KMS-11 (cell line): ENCODE data around the gene SYT1.

Experiments
- H2AFZ ChIP-seq: fragments of 200-600 bp; sonication (generic); 2 replicates; pipeline ENCODE4 v1.6.1; 2016; ENCODE audit warnings: antibody characterized with exemption, mixed run types, low read depth
- H3K27ac ChIP-seq: fragments of 200-600 bp; sonication (generic); 2 replicates; pipeline ENCODE4 v1.6.1; 2016; ENCODE audit warnings: mild to moderate bottlenecking, mixed run types
- H3K27me3 ChIP-seq: fragments of 200-600 bp; sonication (generic); 2 replicates; pipeline ENCODE4 v1.6.1; 2017; ENCODE audit warnings: mild to moderate bottlenecking, low read depth, mixed run types, moderate library complexity; ENCODE audit not compliant: insufficient read depth
- H3K36me3 ChIP-seq: fragments of 200-600 bp; sonication (generic); 2 replicates; pipeline ENCODE4 v1.6.1; 2017; ENCODE audit warnings: mild to moderate bottlenecking, mixed run types; ENCODE audit not compliant: insufficient read depth
- H3K4me1 ChIP-seq: fragments of 200-600 bp; sonication (generic); 2 replicates; pipeline ENCODE4 v1.6.1; 2016; ENCODE audit warnings: mild to moderate bottlenecking, low read depth, mixed run types; ENCODE audit not compliant: poor library complexity, severe bottlenecking
- H3K4me2 ChIP-seq: fragments of 200-600 bp; sonication (generic); 2 replicates; pipeline ENCODE4 v1.7.0; 2016; ENCODE audit warnings: mild to moderate bottlenecking, mixed run types
- H3K4me3 ChIP-seq: fragments of 200-600 bp; sonication (generic); IDR thresholded peaks from 2 replicates; pipeline ENCODE4 v1.6.1; 2017; ENCODE audit warnings: low read depth, low read length, mixed read lengths; ENCODE audit not compliant: insufficient read depth
- H3K79me2 ChIP-seq: fragments of 200-600 bp; sonication (generic); 2 replicates; pipeline ENCODE4 v1.6.1; 2016; ENCODE audit warnings: low read depth, mixed run types; ENCODE audit not compliant: insufficient read depth
- H3K9ac ChIP-seq: fragments of 200-600 bp; sonication (generic); 2 replicates; pipeline ENCODE4 v1.6.1; 2016; ENCODE audit warnings: mild to moderate bottlenecking, mixed run types
- H4K20me1 ChIP-seq: fragments of 200-600 bp; sonication (generic); 2 replicates; pipeline ENCODE4 v1.6.1; 2016; ENCODE audit warnings: mild to moderate bottlenecking, mixed run types; ENCODE audit not compliant: insufficient read depth
- CTCF ChIP-seq: fragments of 200-600 bp; sonication (generic); conservative IDR thresholded peaks from 2 replicates; pipeline ENCODE4 v1.6.1; 2017; ENCODE audit warnings: low read depth, mild to moderate bottlenecking, antibody characterized with exemption, low read length, moderate library complexity, mixed read lengths

SYT1 gene

GRCh38 chr12:78916845-78917480, 52.4 kb downstream of the SYT1 start:
- Histone ChIP-seq H3K79me2 (no peaks in the 10 kb centered on the region), H2AFZ (no peak overlapping the region), H3K4me3 (no peak overlapping the region), H4K20me1 (no peaks in the 10 kb centered on the region), H3K27me3 (no peaks in the 10 kb centered on the region), H3K4me2 (no peak overlapping the region), H3K9ac (no peak overlapping the region), H3K36me3 (no peaks in the 10 kb centered on the region), H3K27ac (no peak overlapping the region), H3K4me1 (peaks cover 13% of the 10 kb centered on the region)
- TF ChIP-seq CTCF = no peak

- no peak overlapping the region for H2AFZ ChIP-seq
- H3K9ac ChIP-seq = no peak overlapping the region
- no peaks in the 10 kb centered on the region for H3K36me3 ChIP-seq
- no peak overlapping the region for H3K27ac ChIP-seq
- TF ChIP-seq CTCF = no peak
- H4K20me1 ChIP-seq = no peaks in the 10 kb centered on the region
- no peak overlapping the region for H3K4me2 ChIP-seq
- H3K4me3 ChIP-seq = no peak overlapping the region
- peaks cover 13% of the 10 kb centered on the region for H3K4me1 ChIP-seq
- no peaks in the 10 kb centered on the region for H3K27me3 ChIP-seq
- H3K79me2 ChIP-seq = no peaks in the 10 kb centered on the region
Observed at GRCh38 chr12:78917513-78917912, 52.9 kb downstream of the SYT1 start.

- H2AFZ ChIP-seq = no peak overlapping the region
- H3K27ac ChIP-seq = no peak overlapping the region
- TF ChIP-seq CTCF = no peak
- no peaks in the 10 kb centered on the region for H3K27me3 ChIP-seq
- H3K4me2 ChIP-seq = no peak overlapping the region
- peaks cover 13% of the 10 kb centered on the region for H3K4me1 ChIP-seq
- no peak overlapping the region for H3K9ac ChIP-seq
- H3K79me2 ChIP-seq = no peaks in the 10 kb centered on the region
- no peaks in the 10 kb centered on the region for H3K36me3 ChIP-seq
- H3K4me3 ChIP-seq = no peak overlapping the region
- H4K20me1 ChIP-seq = no peaks in the 10 kb centered on the region
Observed at GRCh38 chr12:78918268-78918667, 53.7 kb downstream of the SYT1 start.

GRCh38 chr12:78928200-78929074, 63.9 kb downstream of the SYT1 start:
- no peak overlapping the region for H3K9ac ChIP-seq
- no peaks in the 10 kb centered on the region for H3K79me2 ChIP-seq
- H3K27me3 ChIP-seq = no peaks in the 10 kb centered on the region
- no peak for TF ChIP-seq CTCF
- no peaks in the 10 kb centered on the region for H3K4me1 ChIP-seq
- H3K36me3 ChIP-seq = no peaks in the 10 kb centered on the region
- no peak overlapping the region for H3K4me3 ChIP-seq
- no peak overlapping the region for H3K27ac ChIP-seq
- no peak overlapping the region for H2AFZ ChIP-seq
- H4K20me1 ChIP-seq = no peaks in the 10 kb centered on the region
- no peak overlapping the region for H3K4me2 ChIP-seq
